Kidney (tissue), 14 donors: ENCODE results near the gene HAUS1. TPM values are rescaled to one million over a fixed set of nuclear protein-coding genes. Genes with fewer than 3 reads are reported as not detected.

Experiments used
- DNase-seq, 5 donors: peaks; one replicate each; pipeline ENCODE4 v3.0.0-alpha.2; 2013 to 2020
- FAIRE-seq: peaks from 2 replicates; lab custom pipeline; 2012; peaks lifted over from hg19 to GRCh38; lab: Jason Lieb, UNC
- H3K27ac ChIP-seq, 2 donors: one replicate each; pipeline ENCODE4 v1.7.0; 2013; ENCODE audit warnings: low read depth in 2 of 2, low read length in 2 of 2, inconsistent platforms in 1 of 2
- H3K27me3 ChIP-seq: one replicate; pipeline ENCODE4 v1.7.1; 2013; ENCODE audit warnings: low read length, inconsistent platforms; ENCODE audit not compliant: control insufficient read depth, insufficient read depth
- H3K36me3 ChIP-seq, 3 donors: one replicate each; pipeline versions ENCODE4 v1.7.0 to v1.7.1; 2013; ENCODE audit warnings: low read length in 3 of 3, control low read depth in 1 of 3, inconsistent platforms in 1 of 3; ENCODE audit not compliant: insufficient read depth in 3 of 3, control insufficient read depth in 2 of 3
- H3K4me1 ChIP-seq, 3 donors: one replicate each; pipeline versions ENCODE4 v1.7.0 to v1.7.1; 2013; ENCODE audit warnings: low read length in 3 of 3, inconsistent platforms in 1 of 3, low read depth in 1 of 3; ENCODE audit not compliant: control insufficient read depth in 2 of 3, insufficient read depth in 2 of 3
- H3K4me3 ChIP-seq, 3 donors: one replicate each; pipeline versions ENCODE4 v1.7.0 to v1.8.1; 2013; ENCODE audit warnings: low read length in 3 of 3, control low read depth in 1 of 3, inconsistent platforms in 1 of 3
- H3K9ac ChIP-seq, 3 donors: one replicate each; pipeline versions ENCODE4 v1.7.0 to v1.7.1; 2013; ENCODE audit warnings: low read length in 3 of 3, control low read depth in 1 of 3, inconsistent platforms in 1 of 3
- H3K9me3 ChIP-seq, 3 donors: one replicate each; pipeline versions ENCODE4 v1.7.0 to v1.7.1; 2013; ENCODE audit warnings: low read length in 3 of 3, control low read depth in 1 of 3, inconsistent platforms in 1 of 3; ENCODE audit not compliant: control insufficient read depth in 2 of 3, insufficient read depth in 1 of 3
- intact Hi-C: fragments of 100-400 bp; cut with DNase I; formaldehyde crosslinking; loops from one replicate; pipeline ENCODE4 v1.11.1; 2022
- polyA plus RNA-seq: library from polyadenylated mRNA; stranded (reverse); fragments of 350-450 nt; fragmentation: Illumina TruSeq; extraction: RNeasy Lipid Tissue Mini Kit (QIAGEN cat#74804); gene quantifications from one replicate; pipeline ENCODE4 v1.2.3, GENCODE V29; 2014; ENCODE audit warnings: low read depth, low replicate concordance; ENCODE audit not compliant: insufficient read depth
- total RNA-seq: library from RNA; stranded (reverse); fragmentation: NEBNext Ultra II Directional; extraction: Animal tissue kit (Norgen Biotek cat#: 25700); gene quantifications from one replicate; pipeline ENCODE4 v1.2.1, GENCODE V29; 2021
- TF ChIP-seq, protein P1 (sequence below): IDR thresholded peaks from 3 replicates; pipeline ENCODE4 v1.5.1; 2012; ENCODE audit warnings: mild to moderate bottlenecking, moderate library complexity, borderline replicate concordance; ENCODE audit not compliant: insufficient read depth; ENCODE audit errors: extremely low read depth
- donor health status: control.
- donor health status: control.
- donor health status: control.
- donor health status: control.
- donor health status: control.
- donor health status: DM: yes; HTN: yes; CAD: no.
- donor health status: Normal renal cell carcinoma (clear cell type).

Gene HAUS1
- total and polyA plus RNA-seq, 2 donors from 2014 or later: 18.6 to 22.2 TPM

DNA sequence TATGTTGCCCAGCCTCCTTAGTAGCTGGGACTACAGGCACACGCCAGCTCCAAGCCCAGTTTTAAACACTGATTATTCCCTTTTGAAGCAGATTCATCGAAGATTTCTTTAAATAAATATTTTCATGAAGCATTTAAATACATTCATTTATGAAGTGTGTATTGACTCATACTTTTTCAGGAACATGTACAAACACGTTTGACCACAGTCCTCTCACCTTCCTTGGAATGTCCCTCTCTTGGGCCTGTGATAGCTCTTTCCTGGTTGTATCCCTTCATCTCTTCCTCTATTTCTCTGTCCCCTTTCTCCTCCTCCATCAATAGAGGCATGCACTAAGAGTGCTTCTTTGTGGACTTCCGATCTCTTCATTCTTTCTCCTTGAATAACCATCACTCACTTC, 34.7 kb upstream of the HAUS1 start:
- H3K36me3 ChIP-seq: no peaks in the 10 kb centered on the region
- FAIRE-seq (no peak), DNase-seq (no peak)
- no peak overlapping the region for H3K4me3 ChIP-seq
- TF ChIP-seq, protein P1, sequence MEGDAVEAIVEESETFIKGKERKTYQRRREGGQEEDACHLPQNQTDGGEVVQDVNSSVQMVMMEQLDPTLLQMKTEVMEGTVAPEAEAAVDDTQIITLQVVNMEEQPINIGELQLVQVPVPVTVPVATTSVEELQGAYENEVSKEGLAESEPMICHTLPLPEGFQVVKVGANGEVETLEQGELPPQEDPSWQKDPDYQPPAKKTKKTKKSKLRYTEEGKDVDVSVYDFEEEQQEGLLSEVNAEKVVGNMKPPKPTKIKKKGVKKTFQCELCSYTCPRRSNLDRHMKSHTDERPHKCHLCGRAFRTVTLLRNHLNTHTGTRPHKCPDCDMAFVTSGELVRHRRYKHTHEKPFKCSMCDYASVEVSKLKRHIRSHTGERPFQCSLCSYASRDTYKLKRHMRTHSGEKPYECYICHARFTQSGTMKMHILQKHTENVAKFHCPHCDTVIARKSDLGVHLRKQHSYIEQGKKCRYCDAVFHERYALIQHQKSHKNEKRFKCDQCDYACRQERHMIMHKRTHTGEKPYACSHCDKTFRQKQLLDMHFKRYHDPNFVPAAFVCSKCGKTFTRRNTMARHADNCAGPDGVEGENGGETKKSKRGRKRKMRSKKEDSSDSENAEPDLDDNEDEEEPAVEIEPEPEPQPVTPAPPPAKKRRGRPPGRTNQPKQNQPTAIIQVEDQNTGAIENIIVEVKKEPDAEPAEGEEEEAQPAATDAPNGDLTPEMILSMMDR: no peak
- H3K4me1 ChIP-seq: peaks cover 0 to 13% (median 4%) of the 10 kb centered on the region in 3 donors
- H3K27ac ChIP-seq: no peak overlapping the region
- no peaks in the 10 kb centered on the region for H3K27me3 ChIP-seq
- intact Hi-C loops: no loop called here
- H3K9me3 ChIP-seq: no peaks in the 10 kb centered on the region
- no peak overlapping the region for H3K9ac ChIP-seq

DNA sequence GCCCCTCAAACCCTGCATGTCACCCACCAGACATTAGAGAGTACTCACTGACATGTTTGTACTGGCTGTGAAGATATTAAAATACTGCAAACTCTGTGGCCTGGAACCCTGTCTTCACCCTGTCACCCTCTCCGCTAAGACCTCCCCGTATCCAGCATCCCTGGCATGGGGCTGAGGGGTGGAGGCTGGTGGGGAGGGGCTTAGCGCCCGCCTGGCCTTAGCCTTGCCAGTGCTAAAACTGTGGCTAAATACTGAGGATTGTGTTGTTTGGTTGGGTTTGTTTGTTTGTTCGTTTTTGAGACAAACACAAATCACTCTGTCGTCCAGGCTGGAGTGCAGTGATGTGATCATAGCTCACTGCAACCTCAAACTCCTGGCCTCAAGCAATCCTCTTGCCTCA, 34.0 kb upstream of the HAUS1 start:
- Histone ChIP-seq H3K27me3 (no peaks in the 10 kb centered on the region), H3K36me3 (no peaks in the 10 kb centered on the region), H3K9ac (no peak overlapping the region), H3K27ac (no peak overlapping the region), H3K4me1 (peaks cover 0 to 13% (median 4%) of the 10 kb centered on the region in 3 donors), H3K9me3 (no peaks in the 10 kb centered on the region), H3K4me3 (no peak overlapping the region)
- FAIRE-seq (no peak), DNase-seq (no peak)
- intact Hi-C loops: no loop called here
- TF ChIP-seq, protein P1: no peak

DNA sequence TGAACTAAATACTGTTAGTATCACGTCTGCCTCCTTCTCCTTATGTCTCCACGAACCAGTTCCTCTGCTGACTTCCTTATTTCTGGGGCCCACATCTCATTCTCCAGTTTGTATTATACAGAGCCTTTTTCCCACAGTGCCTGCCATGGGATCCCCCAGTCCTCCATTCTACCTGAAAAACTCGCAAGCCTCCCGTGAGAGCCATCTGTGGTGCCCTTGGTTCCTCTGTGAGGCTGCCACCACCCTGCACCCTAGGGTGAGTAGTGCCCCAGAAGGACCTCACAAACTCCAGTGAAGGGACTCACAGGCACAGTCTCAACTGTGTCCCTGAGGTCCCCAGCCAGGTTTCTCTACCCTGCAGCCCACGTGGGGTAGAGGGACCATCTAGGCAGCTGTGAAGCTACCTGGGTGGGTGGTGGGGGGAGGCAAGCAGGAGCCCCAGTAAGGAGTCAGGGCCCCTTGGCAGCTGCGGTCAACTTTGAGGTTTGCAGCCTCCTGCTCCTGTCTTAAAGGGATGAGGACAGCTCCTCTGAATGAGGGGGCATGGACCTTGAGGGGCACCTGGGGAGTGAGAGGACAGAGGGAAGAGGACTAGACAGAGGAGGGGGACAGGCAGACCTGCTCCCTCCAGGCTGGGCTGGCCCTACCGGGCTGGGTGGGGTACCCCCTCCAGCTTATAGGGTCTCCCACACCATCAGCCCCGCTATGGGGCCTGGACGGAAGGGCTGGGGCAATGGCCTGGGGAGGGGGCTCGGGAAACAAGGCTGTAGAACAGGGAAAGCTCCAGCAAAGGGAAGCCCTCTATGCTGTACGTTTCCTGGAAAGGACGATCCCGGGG, 33.2 kb upstream of the HAUS1 start:
- H3K9ac ChIP-seq: peak overlapping the region; percentile 7 to 55 (median 43)
- no peak overlapping the region for H3K27ac ChIP-seq
- intact Hi-C loops: no loop called here
- no peaks in the 10 kb centered on the region for H3K36me3 ChIP-seq
- DNase-seq (peak in 2 of 5 donors; percentile 12 to 51), FAIRE-seq (no peak)
- peaks cover 0 to 13% (median 4%) of the 10 kb centered on the region in 3 donors for H3K4me1 ChIP-seq
- no peaks in the 10 kb centered on the region for H3K9me3 ChIP-seq
- H3K4me3 ChIP-seq: peak overlapping the region; percentile 14 to 59 (median 53)
- H3K27me3 ChIP-seq: no peaks in the 10 kb centered on the region
- TF ChIP-seq, protein P1: no peak
